HepG2 (cell line): Measurements from ENCODE around the gene ATP9B. TPM values are rescaled to one million over a fixed set of nuclear protein-coding genes. Genes with fewer than 3 reads are reported as not detected.

Source experiments
- ATAC-seq: fragments of 200-7000 bp; cut with Tn5 transposase; 3 replicates; pipeline ENCODE4 v1.9.1; 2020; ENCODE audit warnings: mild to moderate bottlenecking, moderate library complexity
- BruUV-seq: library from RNA; stranded (reverse); fragments of 400-500 nt; replicated peaks from 2 replicates; lab custom pipeline; 2021; lab: Mats Ljungman, UMichigan
- CTCF ChIA-PET: fragments of 300-600 bp; formaldehyde crosslinking; extraction: SDS; loops from one replicate; lab custom pipeline; 2021; ENCODE audit warnings: low total read pairs, inconsistent platforms, low intra/inter-chr PET ratio; lab: Yijun Ruan, JAX
- POLR2A ChIA-PET: fragments of 350-600 bp; sonication (Branson Sonifier 250); formaldehyde crosslinking; loops from one replicate; lab custom pipeline; 2020; ENCODE audit warnings: antibody characterized with exemption, inconsistent platforms; lab: Yijun Ruan, JAX
- DNase-seq: peaks from one replicate; pipeline ENCODE4 v3.0.0-alpha.2; 2015; ENCODE audit warnings: low spot score
- FAIRE-seq: peaks from 3 replicates; lab custom pipeline; 2011; peaks lifted over from hg19 to GRCh38; lab: Jason Lieb, UNC
- H2AFZ ChIP-seq: one replicate; pipeline ENCODE4 v1.6.1; 2011; ENCODE audit warnings: low read length, inconsistent platforms
- H3K27ac ChIP-seq: fragments of 300-600 bp; 3 replicates; pipeline ENCODE4 v1.8.0; 2011; ENCODE audit warnings: mixed run types, mild to moderate bottlenecking, mixed read lengths, low read length, inconsistent platforms; ENCODE audit not compliant: insufficient read depth; ENCODE audit errors: extremely low read length
- H3K27me3 ChIP-seq, 2 experiments: fragments of 200-600 bp in 1 of 2; 2 replicates in 1 of 2; 3 replicates in 1 of 2; pipeline versions ENCODE4 v1.6.0 to v1.8.0; 2011; ENCODE audit warnings: low read length in 2 of 2, mild to moderate bottlenecking in 2 of 2, moderate library complexity in 2 of 2, inconsistent platforms in 1 of 2; ENCODE audit not compliant: insufficient read depth in 2 of 2, control insufficient read depth in 1 of 2
- H3K36me3 ChIP-seq, 2 experiments: fragments of 200-600 bp in 1 of 2; replicated peaks in 1 of 2; 2 replicates in 1 of 2; 3 replicates in 1 of 2; pipeline versions ENCODE4 v1.5.1 to v1.8.0; 2011; ENCODE audit warnings: low read length in 2 of 2, inconsistent platforms in 1 of 2; ENCODE audit not compliant: insufficient read depth in 2 of 2, control insufficient read depth in 1 of 2
- H3K4me1 ChIP-seq: 2 replicates; pipeline ENCODE4 v1.5.1; 2012; ENCODE audit warnings: low read length, inconsistent platforms; ENCODE audit not compliant: insufficient read depth
- H3K4me2 ChIP-seq: 2 replicates; pipeline ENCODE4 v1.6.0; 2011; ENCODE audit warnings: low read depth, low read length, inconsistent platforms
- H3K4me3 ChIP-seq, 3 experiments: fragments of 200-600 bp in 1 of 3; sonication (generic), shearing (Covaris generic) in 1 of 3; replicated peaks in 1 of 3; 2 replicates each; pipeline ENCODE4 v1.5.1; 2011 to 2016; ENCODE audit warnings: low read length in 3 of 3, inconsistent platforms in 2 of 3, low read depth in 2 of 3, mild to moderate bottlenecking in 2 of 3, control low read depth in 1 of 3, mixed read lengths in 1 of 3; ENCODE audit not compliant: insufficient read depth in 1 of 3
- H3K79me2 ChIP-seq: one replicate; pipeline ENCODE4 v1.6.1; 2011; ENCODE audit warnings: low read length, inconsistent platforms; ENCODE audit not compliant: insufficient read depth
- H3K9ac ChIP-seq: 2 replicates; pipeline ENCODE4 v1.6.0; 2011; ENCODE audit warnings: mild to moderate bottlenecking, low read depth, low read length, inconsistent platforms; ENCODE audit not compliant: insufficient read depth
- H3K9me3 ChIP-seq: 2 replicates; pipeline ENCODE4 v1.5.1; 2012; ENCODE audit warnings: mild to moderate bottlenecking, low read length
- H4K20me1 ChIP-seq: 2 replicates; pipeline ENCODE4 v1.6.0; 2011; ENCODE audit warnings: inconsistent platforms, mild to moderate bottlenecking, low read length, moderate library complexity; ENCODE audit not compliant: insufficient read depth
- FOSL1 ChIP-seq: sonication (generic); formaldehyde crosslinking; IDR thresholded peaks from 2 replicates; pipeline ENCODE4 v1.9.0; 2021; ENCODE audit warnings: missing genetic modification reagents, borderline replicate concordance
- LRRFIP1 ChIP-seq: sonication (generic); formaldehyde crosslinking; conservative IDR thresholded peaks from 2 replicates; pipeline ENCODE4 v1.4.0; 2020; ENCODE audit warnings: missing genetic modification reagents
- NR2F2 ChIP-seq: IDR thresholded peaks from 2 replicates; pipeline ENCODE4 v1.6.1; 2012; ENCODE audit warnings: low read depth, inconsistent platforms, borderline replicate concordance
- RELA ChIP-seq: sonication (generic); formaldehyde crosslinking; IDR thresholded peaks from 2 replicates; pipeline ENCODE4 v1.4.0; 2020; ENCODE audit warnings: missing genetic modification reagents
- THAP8 ChIP-seq: sonication (generic); formaldehyde crosslinking; IDR thresholded peaks from 2 replicates; pipeline ENCODE4 v1.5.1; 2020; ENCODE audit warnings: missing genetic modification reagents, mild to moderate bottlenecking, borderline replicate concordance
- ZBED4 ChIP-seq: sonication (generic); formaldehyde crosslinking; IDR thresholded peaks from 2 replicates; pipeline ENCODE4 v1.4.0; 2020; ENCODE audit warnings: missing genetic modification reagents, borderline replicate concordance
- ZBTB49 ChIP-seq: sonication (generic); formaldehyde crosslinking; IDR thresholded peaks from 2 replicates; pipeline ENCODE4 v1.4.0; 2020; ENCODE audit warnings: missing genetic modification reagents, borderline replicate concordance
- ZBTB7A ChIP-seq: sonication (generic); formaldehyde crosslinking; IDR thresholded peaks from 2 replicates; pipeline ENCODE4 v1.8.0; 2022; ENCODE audit warnings: mild to moderate bottlenecking, missing genetic modification reagents
- WGBS: methylation state at CpG from one replicate; pipeline ENCODE4 v1.1.6; 2017; ENCODE audit warnings: low lambda C conversion rate; 5-methylcytosine and 5-hydroxymethylcytosine counted together
- in situ Hi-C: cut with HindIII; loops from 2 replicates; pipeline ENCODE4 v1.10.0; 2017; ENCODE audit warnings: low pct_unique_long_range_greater_than_20kb; ENCODE audit not compliant: extremely low pct_ligation_motif_present
- intact Hi-C: fragments of 100-400 bp; cut with micrococcal nuclease; formaldehyde crosslinking; loops from one replicate; pipeline ENCODE4 v1.10.0; 2022; ENCODE audit not compliant: unreplicated experiment
- polyA plus RNA-seq, 8 experiments: library from polyadenylated mRNA; depleted of rRNA in 3 of 8; stranded (reverse) in 7 of 8; unstranded in 1 of 8; fragments of >200 nt; fragmentation: Illumina TruSeq in 4 of 8; extraction: Trizol in 4 of 8; gene quantifications; 2 replicates each; pipeline versions ENCODE4 v1.2.1 to v1.2.3, GENCODE V29; 2011 to 2016; ENCODE audit warnings: low read depth in 4 of 8, missing spikeins in 1 of 8, mixed read lengths in 1 of 8; ENCODE audit not compliant: insufficient read depth in 1 of 8
- total RNA-seq, 5 experiments: library from RNA; depleted of rRNA; stranded (reverse); fragments of >200 nt; fragmentation: Illumina TruSeq; extraction: Trizol; gene quantifications; 2 replicates each; pipeline ENCODE4 v1.2.3, GENCODE V29; 2016; ENCODE audit warnings: low read depth in 1 of 5

The ATP9B gene
- total and polyA plus RNA-seq, 2 of the 13 experiments (the other 11 are each of a cell fraction or from before 2014, with no cell fraction given) = 10.8 to 11.3 TPM

GRCh38 chr18:79378536-79379250 is 309.5 kb downstream of the ATP9B start (continued):
- TF ChIP-seq RELA = no peak
- no peak for TF ChIP-seq LRRFIP1 (CRISPR knock-in tag)
- no peak for TF ChIP-seq NR2F2
- TF ChIP-seq, all 625 proteins: peak for 5

GRCh38 chr18:79379251-79379905 is 310.2 kb downstream of the ATP9B start:
- H2AFZ ChIP-seq = no peak overlapping the region
- WGBS = 89% methylated on average over 21 of the region's 22 CpGs
- H3K27ac ChIP-seq = no peak overlapping the region
- no peaks in the 10 kb centered on the region for H3K79me2 ChIP-seq
- no peaks in the 10 kb centered on the region for H3K4me1 ChIP-seq
- intact Hi-C loops = no loop called here
- DNase-seq = no peak
- no peak for ATAC-seq
- FAIRE-seq = no peak
- no peak overlapping the region for H3K4me3 ChIP-seq
- peaks cover 0 to 13% of the 10 kb centered on the region in 2 experiments; a peak in 3 of 5 replicates for H3K27me3 ChIP-seq
- CTCF ChIA-PET = interaction anchor here (1.1 to 1.4 kb wide), 2 partner anchors 147 to 149 kb away, joined by 3 to 4 read pairs; no protein-coding TSS in a partner anchor
- POLR2A ChIA-PET = no interaction called here
- in situ Hi-C loops = loop anchor here (5.0 kb wide), 1 partner anchor 263 kb away; no protein-coding TSS in a partner anchor
- H3K9ac ChIP-seq = no peak overlapping the region
- no peaks in the 10 kb centered on the region for H3K9me3 ChIP-seq
- H3K4me2 ChIP-seq = no peak overlapping the region
- H4K20me1 ChIP-seq = peaks cover 3% of the 10 kb centered on the region; the same call in 1 of the 2 replicates
- no TSS peak for BruUV-seq
- no peaks in the 10 kb centered on the region for H3K36me3 ChIP-seq
- no peak for TF ChIP-seq THAP8 (CRISPR knock-in tag)
- TF ChIP-seq FOSL1 (CRISPR knock-in tag) = no peak
- no peak for TF ChIP-seq ZBED4
- TF ChIP-seq RELA = no peak
- TF ChIP-seq ZBTB7A (CRISPR knock-in tag) = no peak
- TF ChIP-seq ZBTB49 = no peak
